Activated B cell treated with CpG ODN at 0.5 μM for 24 hours (primary cell): ENCODE measurements around the gene ACTR3C. TPM values are rescaled to one million over a fixed set of nuclear protein-coding genes. Genes with fewer than 3 reads are reported as not detected.

Experiments used
- ATAC-seq: fragments of 200-7000 bp; cut with Tn5 transposase; one replicate; pipeline ENCODE4 v1.10.0; 2021; ENCODE audit warnings: low read depth, mild to moderate bottlenecking, moderate library complexity
- CTCF ChIA-PET: fragments of 350-600 bp; sonication (Branson Sonifier 250); formaldehyde crosslinking; loops from one replicate; lab custom pipeline; 2021; ENCODE audit warnings: antibody characterized with exemption; lab: Charles Lee
- POLR2A ChIA-PET: fragments of 350-600 bp; sonication (Branson Sonifier 250); formaldehyde crosslinking; loops from one replicate; lab custom pipeline; 2021; ENCODE audit warnings: antibody characterized with exemption; lab: Charles Lee
- DNase-seq: peaks from one replicate; pipeline ENCODE4 v3.0.0; 2022
- H3K27ac Mint-ChIP-seq: one replicate; pipeline ENCODE4 v1.8.0; 2020; ENCODE audit warnings: mixed read lengths
- H3K27me3 Mint-ChIP-seq: one replicate; pipeline ENCODE4 v1.8.0; 2021; ENCODE audit warnings: mixed read lengths
- H3K36me3 Mint-ChIP-seq: one replicate; pipeline ENCODE4 v1.8.0; 2021; ENCODE audit warnings: low read depth, mixed read lengths
- H3K4me1 Mint-ChIP-seq: one replicate; pipeline ENCODE4 v1.8.0; 2021; ENCODE audit warnings: mixed read lengths
- H3K4me3 Mint-ChIP-seq: one replicate; pipeline ENCODE4 v1.8.0; 2020; ENCODE audit warnings: mild to moderate bottlenecking, mixed read lengths
- H3K9me3 Mint-ChIP-seq: one replicate; pipeline ENCODE4 v1.8.0; 2020; ENCODE audit warnings: mixed read lengths
- intact Hi-C: fragments of 100-400 bp; cut with micrococcal nuclease; formaldehyde crosslinking; loops from one replicate; pipeline ENCODE4 v1.15.1; 2024
- total RNA-seq: library from RNA; stranded (reverse); gene quantifications from 2 replicates; pipeline ENCODE4 v1.2.3, GENCODE V29; 2022
- TF ChIP-seq, protein P1 (sequence below): fragments of 200-600 bp; IDR thresholded peaks from one replicate; pipeline ENCODE4 v1.8.0; 2022; ENCODE audit warnings: antibody characterized with exemption, mild to moderate bottlenecking

The ACTR3C gene
- total RNA-seq, 1 donor from 2014 or later = 14.3 TPM

- H3K27ac Mint-ChIP-seq = no peak overlapping the region
- POLR2A ChIA-PET = interaction anchor here (1.1 kb wide), 1 partner anchor 91 kb away, joined by 3 read pairs; no protein-coding TSS in a partner anchor
- CTCF ChIA-PET = interaction anchor here (1.4 kb wide), 1 partner anchor 19 kb away, joined by 3 read pairs; no protein-coding TSS in a partner anchor
Measured at GRCh38 chr7:150337179-150337578, 13.8 kb upstream of the ACTR3C start.

DNA sequence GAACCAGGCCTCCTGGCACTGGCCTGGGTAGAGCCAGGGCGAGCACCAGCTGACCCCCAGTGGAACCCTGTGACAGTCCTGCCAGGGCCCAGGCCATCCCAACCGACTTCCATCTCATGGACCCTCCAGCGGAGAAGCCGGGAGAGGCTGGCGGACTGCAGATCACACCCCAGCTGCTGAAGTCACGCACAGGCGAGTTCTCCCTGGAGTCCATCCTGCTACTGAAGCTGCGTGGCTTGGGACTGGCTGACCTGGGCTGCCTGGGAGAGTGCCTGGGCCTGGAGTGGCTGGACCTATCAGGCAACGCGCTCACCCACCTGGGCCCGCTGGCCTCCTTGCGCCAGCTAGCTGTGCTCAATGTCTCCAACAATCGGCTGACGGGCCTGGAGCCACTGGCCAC lies 13.4 kb upstream of the ACTR3C start:
- Mint-ChIP-seq H3K4me1 (peaks cover 19% of the 10 kb centered on the region), H3K9me3 (no peaks in the 10 kb centered on the region)
- POLR2A ChIA-PET = interaction anchor here (1.1 kb wide), 1 partner anchor 91 kb away, joined by 3 read pairs; no protein-coding TSS in a partner anchor

More at GRCh38 chr7:150337179-150337578, 13.8 kb upstream of the ACTR3C start:
- ATAC-seq (no peak), DNase-seq (no peak)
- Mint-ChIP-seq H3K36me3 (peaks cover 18% of the 10 kb centered on the region), H3K4me3 (no peak overlapping the region), H3K4me1 (peaks cover 23% of the 10 kb centered on the region), H3K9me3 (no peaks in the 10 kb centered on the region), H3K27me3 (peaks cover 16% of the 10 kb centered on the region)
- TF ChIP-seq, protein P1, sequence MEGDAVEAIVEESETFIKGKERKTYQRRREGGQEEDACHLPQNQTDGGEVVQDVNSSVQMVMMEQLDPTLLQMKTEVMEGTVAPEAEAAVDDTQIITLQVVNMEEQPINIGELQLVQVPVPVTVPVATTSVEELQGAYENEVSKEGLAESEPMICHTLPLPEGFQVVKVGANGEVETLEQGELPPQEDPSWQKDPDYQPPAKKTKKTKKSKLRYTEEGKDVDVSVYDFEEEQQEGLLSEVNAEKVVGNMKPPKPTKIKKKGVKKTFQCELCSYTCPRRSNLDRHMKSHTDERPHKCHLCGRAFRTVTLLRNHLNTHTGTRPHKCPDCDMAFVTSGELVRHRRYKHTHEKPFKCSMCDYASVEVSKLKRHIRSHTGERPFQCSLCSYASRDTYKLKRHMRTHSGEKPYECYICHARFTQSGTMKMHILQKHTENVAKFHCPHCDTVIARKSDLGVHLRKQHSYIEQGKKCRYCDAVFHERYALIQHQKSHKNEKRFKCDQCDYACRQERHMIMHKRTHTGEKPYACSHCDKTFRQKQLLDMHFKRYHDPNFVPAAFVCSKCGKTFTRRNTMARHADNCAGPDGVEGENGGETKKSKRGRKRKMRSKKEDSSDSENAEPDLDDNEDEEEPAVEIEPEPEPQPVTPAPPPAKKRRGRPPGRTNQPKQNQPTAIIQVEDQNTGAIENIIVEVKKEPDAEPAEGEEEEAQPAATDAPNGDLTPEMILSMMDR = no peak
- intact Hi-C loops = no loop called here

GRCh38 chr7:150335774-150336112 lies 12.4 kb upstream of the ACTR3C start:
- no peak for ATAC-seq
- POLR2A ChIA-PET = interaction anchor here (0.8 kb wide), 1 partner anchor 13 kb away, joined by 3 read pairs; the partner anchor contains the start of genes ACTR3C and LRRC61
- peaks cover 25% of the 10 kb centered on the region for H3K36me3 Mint-ChIP-seq
- CTCF ChIA-PET = no interaction called here
- no peak for DNase-seq
- intact Hi-C loops = no loop called here
- no peak overlapping the region for H3K27ac Mint-ChIP-seq
- peaks cover 16% of the 10 kb centered on the region for H3K4me1 Mint-ChIP-seq
- H3K9me3 Mint-ChIP-seq = no peaks in the 10 kb centered on the region
- TF ChIP-seq, protein P1 = no peak
- peaks cover 10% of the 10 kb centered on the region for H3K27me3 Mint-ChIP-seq
- no peak overlapping the region for H3K4me3 Mint-ChIP-seq

More for the DNA sequence above, 13.4 kb upstream of the ACTR3C start:
- ATAC-seq = no peak
- TF ChIP-seq, protein P1 = no peak
- CTCF ChIA-PET = no interaction called here
- intact Hi-C loops = no loop called here
- Mint-ChIP-seq H3K4me3 (no peak overlapping the region), H3K36me3 (peaks cover 18% of the 10 kb centered on the region), H3K27me3 (peaks cover 12% of the 10 kb centered on the region), H3K27ac (no peak overlapping the region)
- DNase-seq = no peak

- Mint-ChIP-seq H3K9me3 (no peaks in the 10 kb centered on the region), H3K27ac (no peak overlapping the region), H3K27me3 (peaks cover 8% of the 10 kb centered on the region), H3K4me3 (no peak overlapping the region), H3K4me1 (peaks cover 13% of the 10 kb centered on the region), H3K36me3 (peaks cover 28% of the 10 kb centered on the region)
- no peak for ATAC-seq
- CTCF ChIA-PET = no interaction called here
- TF ChIP-seq, protein P1 = no peak
- no peak for DNase-seq
- intact Hi-C loops = no loop called here
- POLR2A ChIA-PET = interaction anchor here (0.8 kb wide), 1 partner anchor 12 kb away, joined by 3 read pairs; the partner anchor contains the start of genes ACTR3C and LRRC61
Measured at GRCh38 chr7:150335108-150335773, 11.9 kb upstream of the ACTR3C start.

GRCh38 chr7:150334108-150334507 lies 10.8 kb upstream of the ACTR3C start:
- TF ChIP-seq, protein P1 = no peak
- Mint-ChIP-seq H3K36me3 (peaks cover 34% of the 10 kb centered on the region), H3K4me3 (no peak overlapping the region), H3K9me3 (no peaks in the 10 kb centered on the region), H3K4me1 (peaks cover 2% of the 10 kb centered on the region), H3K27me3 (no peaks in the 10 kb centered on the region), H3K27ac (no peak overlapping the region)
- DNase-seq = no peak
- ChIA-PET CTCF (no interaction called here), POLR2A (no interaction called here)
- intact Hi-C loops = no loop called here
- no peak for ATAC-seq
